H1 (cell line): ENCODE measurements around the gene CIAO2B. TPM values are rescaled to one million over a fixed set of nuclear protein-coding genes. Genes with fewer than 3 reads are reported as not detected.

ENCODE experiments used
- PHF8 ChIP-seq: fragments of 200-600 bp; sonication (generic); conservative IDR thresholded peaks from 2 replicates; pipeline ENCODE4 v1.7.1; 2012; ENCODE audit warnings: low read depth, mild to moderate bottlenecking, inconsistent platforms, low read length, moderate library complexity
- RAD21 ChIP-seq, 2 experiments: IDR thresholded peaks in 1 of 2; conservative IDR thresholded peaks in 1 of 2; 2 replicates each; pipeline ENCODE4 v1.6.1; 2011; ENCODE audit warnings: low read depth in 2 of 2, low read length in 2 of 2, improper control_type of control experiment in 1 of 2, inconsistent platforms in 1 of 2, mild to moderate bottlenecking in 1 of 2, moderate library complexity in 1 of 2
- polyA plus RNA-seq, 7 experiments: library from polyadenylated mRNA; depleted of rRNA in 3 of 7; stranded (reverse) in 5 of 7; unstranded in 2 of 7; fragments of >200 nt in 5 of 7; fragments of 200-250 nt in 2 of 7; gene quantifications; 1 replicate in 5 of 7; 2 replicates in 1 of 7; 4 replicates in 1 of 7; pipeline versions ENCODE4 v1.2.1 to v1.2.3, GENCODE V29; 2011 to 2013; ENCODE audit warnings: missing spikeins in 2 of 7, mixed read lengths in 2 of 7
- total RNA-seq: library from RNA; stranded (reverse); fragmentation: NEBNext Ultra II Directional; extraction: Animal tissue kit (Norgen Biotek cat#: 25700); gene quantifications from 2 replicates; pipeline ENCODE4 v1.2.1, GENCODE V29; 2021

Gene CIAO2B
- total and polyA plus RNA-seq, 2 of the 8 experiments (the other 6 are each of a cell fraction or from before 2014, with no cell fraction given): 65.6 to 248 TPM

GRCh38 chr16:66904428-66904845 lies 29.8 kb downstream of the CIAO2B start (continued):
- TF ChIP-seq RAD21 (IDR thresholded peaks at IDR 0.05 in 1 of 2, conservative IDR thresholded peaks at IDR 0.05 in 1 of 2; ENCODE audit: low read depth in 2 of 2, low read length in 2 of 2): no peak
- no peak for TF ChIP-seq PHF8
- TF ChIP-seq, all 59 proteins: peak for 0
